Left renal pelvis (tissue), 4 donors: ENCODE results near the gene NACAD. TPM values are rescaled to one million over a fixed set of nuclear protein-coding genes. Genes with fewer than 3 reads are reported as not detected.
"Not testable (repeated sequence)": the region's sequence is repeated elsewhere in the genome, so short reads cannot be mapped to it uniquely, and the experiment has no call there.

ENCODE experiments used
- DNase-seq, 4 donors: peaks; one replicate each; pipeline ENCODE4 v3.0.0-alpha.2; 2013; ENCODE audit warnings: low read depth in 4 of 4, low spot score in 3 of 4
- polyA plus RNA-seq, 4 donors: library from polyadenylated mRNA; unstranded; fragments of 120-200 nt; gene quantifications; one replicate each; pipeline ENCODE4 v1.2.1, GENCODE V29; 2013; ENCODE audit not compliant: insufficient read length in 4 of 4

Gene NACAD
- polyA plus RNA-seq, 4 donors, result 8.5 to 10.0 (median 9.0) TPM

DNA sequence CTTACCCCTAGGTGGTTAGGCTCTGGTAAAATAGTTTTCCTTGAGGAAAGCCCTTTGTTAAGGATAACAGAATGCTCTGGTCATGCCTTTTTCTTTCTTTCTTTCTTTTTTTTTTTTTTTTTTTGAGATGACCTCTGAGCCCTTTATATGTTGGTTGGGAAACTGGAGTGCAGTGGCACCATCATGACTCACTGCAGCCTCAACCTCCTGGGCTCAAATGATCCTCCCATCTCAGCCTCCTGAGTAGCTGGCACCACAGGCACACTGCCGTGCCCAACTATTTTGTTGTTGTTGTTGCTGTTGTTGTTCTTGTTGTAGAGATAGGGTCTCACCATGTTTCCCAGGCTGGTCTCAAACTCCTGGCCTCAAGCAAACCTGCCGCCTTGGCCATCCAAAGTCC, 27.4 kb downstream of the NACAD start:
- no peak for DNase-seq

DNA sequence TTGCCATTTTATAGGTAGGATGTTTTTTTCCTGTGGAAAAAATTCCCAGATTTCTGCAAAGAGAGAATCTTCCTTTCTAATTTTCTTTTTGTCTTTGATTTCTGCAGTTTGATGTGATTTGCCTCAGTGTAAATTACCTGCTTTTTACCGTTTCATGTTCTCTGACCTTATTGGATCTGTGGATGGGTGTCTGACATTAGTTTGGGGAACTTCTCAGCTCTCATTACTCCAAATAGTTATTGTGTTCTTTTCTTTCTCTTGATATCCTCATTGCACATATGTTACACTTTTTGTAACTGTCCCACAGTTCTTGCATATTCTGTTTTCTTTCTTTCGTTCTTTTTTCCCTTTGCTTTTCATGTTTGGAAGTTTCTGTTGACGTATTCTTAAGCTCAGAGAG, 28.5 kb downstream of the NACAD start:
- no peak for DNase-seq

DNA sequence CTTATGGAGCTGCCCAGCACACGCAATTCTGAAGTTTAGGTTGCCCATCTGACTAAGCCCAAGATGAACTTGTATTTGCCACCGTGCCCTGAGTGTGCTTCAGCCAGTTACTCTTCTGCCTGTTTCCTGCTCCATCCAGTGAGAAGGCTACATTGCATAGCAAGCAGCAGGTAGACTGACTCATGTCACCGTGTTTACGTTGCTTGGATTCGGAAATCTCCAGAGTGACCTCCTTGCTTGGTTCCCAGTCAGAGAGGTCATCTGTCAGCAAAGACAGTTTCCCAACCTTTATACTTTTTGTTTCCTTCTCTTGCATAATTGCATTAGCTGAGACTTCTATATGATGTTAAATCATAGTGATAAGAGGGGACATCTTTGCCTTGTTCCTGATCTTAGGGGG, 30.9 kb downstream of the NACAD start:
- DNase-seq, result no peak

DNA sequence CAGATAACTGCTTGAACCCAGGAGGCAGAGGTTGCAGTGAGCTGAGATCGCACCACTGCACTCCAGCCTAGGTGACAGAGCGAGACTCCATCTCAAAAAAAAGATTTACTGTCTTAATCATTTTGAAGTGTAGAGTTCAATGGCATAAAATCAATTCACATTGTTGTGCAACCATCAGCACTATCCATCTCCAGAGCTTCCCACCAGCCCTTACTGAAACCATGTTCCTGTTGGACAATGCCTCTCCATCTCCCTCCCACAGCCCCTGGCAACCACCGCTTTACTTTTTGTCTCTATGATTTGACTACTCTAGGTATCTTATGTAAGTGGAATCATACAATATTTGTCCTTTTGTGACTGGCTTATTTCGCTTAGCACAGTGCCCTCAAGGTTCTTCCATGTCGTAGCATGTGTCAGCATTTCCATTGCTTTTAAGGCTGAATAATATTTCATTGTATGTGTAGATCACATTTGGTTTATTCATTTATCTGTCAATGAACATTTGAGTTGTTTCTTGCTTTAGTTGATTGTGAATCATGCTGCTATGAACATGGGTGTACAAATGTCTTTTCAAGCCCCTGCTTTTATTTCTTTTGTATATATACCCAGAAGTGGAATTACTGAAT, 33.1 kb downstream of the NACAD start:
- DNase-seq, result no peak

DNA sequence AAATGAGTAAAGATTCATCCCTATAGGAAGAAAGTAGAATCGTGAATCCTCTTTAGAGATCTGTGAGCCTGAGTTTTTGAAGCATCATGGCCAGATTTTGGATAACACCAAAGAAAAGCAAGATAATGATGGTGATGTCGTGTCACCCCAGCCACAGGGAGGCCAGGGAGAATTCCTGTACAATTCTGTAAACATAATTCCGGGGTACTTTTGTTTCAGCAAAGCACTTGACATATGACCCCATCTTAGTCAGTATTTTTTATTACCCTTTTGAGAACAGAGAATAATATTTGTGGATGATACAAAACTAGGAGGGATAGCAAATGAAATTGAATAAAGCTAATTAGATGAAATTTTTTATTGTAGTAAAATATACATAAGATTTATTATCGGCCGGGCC, 33.8 kb downstream of the NACAD start:
- no peak for DNase-seq

DNA sequence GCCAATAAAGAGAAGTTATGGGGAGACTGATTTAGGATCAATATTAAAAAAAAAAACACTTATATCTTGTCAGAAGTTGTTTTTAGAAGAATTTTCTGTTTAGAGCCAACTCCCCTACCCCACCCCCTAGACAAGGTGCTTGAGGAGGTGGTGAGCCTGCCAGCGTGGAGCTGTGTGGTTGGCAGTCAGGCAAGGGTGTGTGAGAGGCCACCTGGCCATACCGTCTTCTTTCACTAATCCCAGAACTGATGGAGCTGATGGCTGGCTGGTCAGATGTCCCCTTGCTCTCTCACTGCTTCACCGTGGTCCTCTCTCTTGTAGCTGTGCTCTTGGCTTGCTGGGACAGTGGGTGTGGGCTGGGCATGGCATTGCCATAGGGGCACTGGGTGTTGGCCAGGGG, 34.3 kb downstream of the NACAD start:
- no peak for DNase-seq

DNA sequence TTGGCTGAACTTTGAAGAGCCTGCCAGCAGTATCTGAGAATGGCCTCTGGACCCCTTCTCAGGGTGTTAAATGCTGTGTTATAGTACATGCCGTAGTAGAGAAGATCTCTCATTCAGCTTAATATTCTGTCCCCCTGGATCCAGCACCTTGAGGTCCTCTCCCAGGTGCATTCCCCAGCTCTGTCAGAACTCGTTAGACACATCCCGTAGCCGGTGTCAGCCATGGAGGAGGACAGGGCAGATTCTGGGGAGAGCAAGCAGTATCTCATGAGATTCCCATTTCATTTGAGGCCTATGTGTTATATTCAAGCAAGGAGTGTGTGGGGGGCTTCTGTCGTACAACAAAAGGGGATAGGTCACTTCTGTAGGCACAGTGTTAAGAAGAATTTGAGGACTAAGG, 34.8 kb downstream of the NACAD start:
- no peak for DNase-seq

DNA sequence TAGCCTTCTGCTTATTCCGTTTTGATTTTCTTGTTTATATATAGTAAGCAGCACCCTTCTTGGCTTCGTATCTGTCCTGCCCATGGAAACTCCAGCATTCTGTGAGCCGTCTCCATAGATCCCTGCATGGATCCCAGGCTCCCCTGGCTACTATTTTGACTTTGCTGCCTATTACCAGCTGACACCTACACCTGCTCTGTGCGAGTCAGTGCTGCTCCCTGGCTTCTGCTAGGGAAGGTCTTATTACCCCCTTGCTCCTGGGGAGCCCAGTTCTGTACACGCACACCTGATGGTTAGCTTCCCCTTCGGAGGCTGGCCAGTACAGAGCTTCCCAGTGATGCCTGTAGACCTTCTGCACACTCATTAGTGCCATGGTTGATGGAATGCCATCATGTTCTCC, 35.4 kb downstream of the NACAD start:
- DNase-seq, result no peak

DNA sequence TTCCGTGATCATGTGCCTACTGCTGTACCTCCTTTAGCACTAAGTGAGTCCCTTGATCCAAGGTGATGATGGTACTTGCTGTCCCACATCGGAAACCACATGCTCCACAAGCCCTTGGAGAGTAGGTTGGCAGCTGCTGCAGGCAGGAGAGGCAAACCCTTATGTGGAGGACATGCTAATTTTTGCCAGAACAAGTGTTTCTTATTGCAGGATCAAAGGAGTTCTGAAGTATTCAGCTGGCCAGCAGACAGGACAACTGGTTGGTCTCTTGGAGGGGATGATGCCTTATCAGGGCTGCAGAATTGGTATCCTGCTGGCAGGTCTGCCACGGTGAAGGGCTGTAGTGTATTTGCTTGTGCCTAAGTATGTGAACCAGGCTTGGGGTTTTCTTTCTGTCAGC, 36.8 kb downstream of the NACAD start:
- DNase-seq, result no peak

DNA sequence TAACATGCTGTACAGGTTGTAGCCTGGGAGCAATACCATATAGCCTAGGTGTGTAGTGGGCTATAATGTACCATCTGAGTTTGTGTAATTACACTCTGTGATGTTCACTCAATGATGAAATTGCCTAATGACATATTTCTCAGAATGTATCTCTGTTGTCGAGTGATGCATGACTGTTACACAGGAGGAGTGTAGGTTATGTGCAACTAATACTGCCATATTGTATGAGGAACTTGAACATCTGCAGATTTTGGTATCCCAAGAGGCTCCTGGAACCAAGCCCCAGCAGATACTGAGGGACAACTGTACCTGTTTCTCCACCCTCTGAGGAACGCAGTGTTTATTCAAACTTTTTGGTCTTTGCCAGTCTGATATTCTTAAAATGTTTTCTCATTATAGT, 38.6 kb downstream of the NACAD start:
- no peak for DNase-seq

DNA sequence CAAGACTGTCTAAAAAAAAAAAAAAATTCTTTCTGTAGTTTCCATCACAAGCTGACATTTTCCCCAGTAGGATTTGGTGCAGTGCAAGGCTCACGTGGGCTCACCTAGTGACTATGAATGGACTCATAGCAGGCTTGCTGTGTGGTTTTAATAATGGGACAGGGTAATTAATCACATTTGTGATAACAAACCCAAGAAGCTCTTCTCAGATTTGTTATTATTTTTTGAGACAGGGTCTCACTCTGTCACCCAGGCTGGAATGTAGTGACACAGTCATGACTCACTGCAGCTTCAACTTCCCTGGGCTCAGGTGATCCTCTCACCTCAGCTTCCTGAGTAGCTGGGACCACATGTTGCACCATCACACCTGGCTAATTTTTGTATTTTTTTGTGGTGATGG, 40.0 kb downstream of the NACAD start:
- DNase-seq, result no peak

DNA sequence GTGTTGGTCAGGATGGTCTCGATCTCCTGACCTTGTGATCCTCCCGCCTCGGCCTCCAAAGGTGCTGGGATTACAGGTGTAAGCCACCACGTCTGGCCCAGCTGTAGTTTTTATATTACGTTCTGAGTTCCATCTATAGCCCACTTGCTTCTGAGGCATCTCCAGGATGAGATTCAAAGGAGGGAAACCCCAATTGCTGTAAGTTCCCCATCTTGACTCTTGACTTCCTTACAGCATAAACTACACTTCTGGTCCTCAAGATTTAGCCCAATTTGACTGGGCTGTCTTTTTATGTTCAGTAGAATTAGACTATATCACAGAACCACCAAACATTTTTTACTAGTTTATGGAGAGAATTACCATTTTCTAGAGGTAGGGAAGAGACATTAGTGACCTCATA, 44.4 kb downstream of the NACAD start:
- no peak for DNase-seq

DNA sequence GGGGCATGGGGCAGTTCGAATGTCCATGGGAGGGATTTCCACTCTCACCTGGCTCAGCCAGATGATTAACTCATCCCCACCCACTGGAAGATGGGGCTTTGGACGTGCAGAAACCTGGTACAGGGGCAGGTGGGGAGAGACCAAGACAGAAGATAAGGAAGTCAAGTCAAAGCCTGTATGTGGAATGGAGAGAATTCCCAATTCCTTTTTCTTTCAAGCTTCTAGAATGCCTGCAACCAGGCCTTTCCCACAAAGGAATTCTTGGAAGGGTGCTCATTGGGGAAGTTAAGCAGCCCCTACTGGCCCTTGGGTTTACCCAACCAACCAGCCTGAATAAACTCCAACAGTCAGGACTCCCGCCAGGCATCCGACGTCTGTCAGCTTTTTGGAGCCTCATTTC, 49.7 kb downstream of the NACAD start:
- no peak for DNase-seq

DNA sequence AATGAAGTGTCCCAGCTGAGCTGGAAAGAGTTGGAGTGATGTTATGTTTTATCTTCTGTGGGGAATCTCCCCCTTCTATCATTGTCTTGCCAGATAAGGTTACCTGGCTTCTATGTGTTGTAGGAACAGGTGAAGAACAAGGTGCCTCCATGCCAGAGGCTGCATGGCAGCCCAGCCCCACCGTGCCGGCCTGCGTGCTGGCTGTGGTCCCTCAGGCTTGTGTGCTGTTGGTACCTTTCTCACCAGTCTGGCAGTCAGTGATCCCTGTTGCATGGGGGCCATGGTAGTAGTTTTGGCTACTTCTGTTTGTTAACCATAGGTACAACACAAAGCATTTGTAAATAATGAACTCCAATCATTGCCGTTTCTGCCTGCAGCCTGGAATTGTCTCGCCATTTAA, 50.9 kb downstream of the NACAD start:
- no peak for DNase-seq

DNA sequence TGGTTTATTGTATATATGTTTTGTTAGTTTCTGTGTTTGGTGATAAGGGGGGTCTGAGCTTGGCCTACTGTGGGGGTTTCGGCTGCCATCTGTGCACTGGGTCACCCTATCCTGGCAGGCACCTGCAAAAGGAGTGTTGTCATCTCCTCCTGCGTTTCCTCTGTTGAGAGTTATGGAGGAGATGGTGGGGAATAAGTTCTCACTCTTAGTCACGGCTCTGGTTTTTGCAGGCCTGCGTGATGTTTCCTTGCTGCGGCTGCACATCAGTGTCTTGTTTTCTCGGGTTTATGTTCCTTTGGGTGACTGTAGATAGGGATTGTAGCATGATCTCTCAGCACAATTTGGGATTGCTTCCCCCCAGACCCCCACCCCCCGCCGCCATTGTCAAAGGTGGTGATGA, 52.0 kb downstream of the NACAD start:
- no peak for DNase-seq

DNA sequence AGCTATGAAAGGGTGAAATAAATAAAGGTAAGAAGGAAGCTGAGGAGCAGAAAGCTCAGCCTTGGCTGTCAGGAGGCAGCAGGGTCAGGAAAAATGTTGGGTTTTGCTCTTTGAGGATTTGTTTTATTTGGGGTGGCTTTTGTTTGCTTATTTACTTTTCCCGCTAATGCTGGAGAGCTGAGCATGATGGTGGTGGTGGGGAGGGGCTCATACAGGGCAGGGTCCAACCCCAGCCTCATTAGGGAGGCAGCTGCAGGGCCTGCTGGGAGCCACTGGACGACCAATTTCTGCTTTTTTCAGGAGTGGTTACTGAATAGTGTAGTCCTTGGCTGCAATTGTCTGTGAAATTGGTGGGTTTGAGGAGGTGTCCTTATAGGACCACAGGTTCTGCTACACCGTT, 52.5 kb downstream of the NACAD start:
- DNase-seq, result no peak

DNA sequence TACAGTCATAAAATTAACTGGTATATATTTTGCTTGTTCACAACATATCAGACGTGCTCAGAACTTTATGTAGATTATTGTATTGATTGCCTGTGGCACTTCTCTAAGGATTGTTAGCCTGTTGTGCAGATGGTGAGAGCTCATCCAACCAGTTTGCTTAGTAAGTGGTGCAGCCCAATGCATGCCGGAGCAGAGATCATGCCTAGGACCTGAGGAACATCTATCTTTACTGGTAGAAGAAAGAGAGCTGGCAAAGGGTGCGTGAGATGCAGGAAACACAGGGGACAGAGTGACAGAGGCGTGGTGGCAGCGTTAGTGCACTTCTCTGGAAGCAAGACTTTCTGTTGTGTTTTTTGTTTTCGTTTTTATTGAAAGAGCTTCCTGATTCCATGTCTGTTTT, 52.9 kb downstream of the NACAD start:
- DNase-seq, result no peak

DNA sequence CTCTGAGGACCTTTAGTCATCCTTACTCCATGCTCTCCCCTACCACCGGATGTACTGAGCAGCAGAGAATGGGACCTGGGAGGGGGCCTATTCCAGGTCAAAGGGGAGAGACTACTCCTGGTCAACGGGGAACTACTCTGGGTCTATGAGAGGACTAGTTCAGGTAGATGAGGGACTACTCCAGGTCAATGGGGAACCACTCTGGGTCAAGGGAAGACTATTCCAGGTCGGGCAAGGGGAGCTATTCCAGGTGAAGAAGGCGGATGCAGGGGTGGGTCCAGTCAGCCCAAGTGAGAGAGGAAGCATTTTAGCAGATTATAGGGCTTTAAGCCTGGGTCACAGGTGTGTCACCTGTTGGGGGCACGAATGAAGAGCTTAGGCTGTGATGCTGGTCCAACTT, 53.4 kb downstream of the NACAD start:
- DNase-seq, result no peak

DNA sequence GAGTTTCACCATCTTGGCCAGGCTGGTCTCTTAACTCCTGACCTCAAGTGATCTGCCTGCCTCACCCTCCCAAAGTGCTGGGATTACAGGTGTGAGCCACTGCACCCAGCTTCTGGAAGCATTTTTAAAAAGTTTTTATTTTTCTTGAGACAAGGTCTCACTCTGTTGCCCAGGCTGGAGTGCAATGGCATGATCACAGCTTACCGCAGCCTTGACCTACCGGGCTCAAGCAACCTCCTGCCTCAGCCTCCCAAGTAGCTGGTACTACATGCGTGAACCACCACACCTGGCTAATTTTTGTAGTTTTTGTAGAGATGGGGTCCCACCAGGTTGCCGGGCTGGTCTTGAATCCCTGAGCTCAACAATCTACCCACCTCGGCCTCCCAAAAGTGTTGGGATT, 54.1 kb downstream of the NACAD start:
- DNase-seq, result not testable (repeated sequence)

DNA sequence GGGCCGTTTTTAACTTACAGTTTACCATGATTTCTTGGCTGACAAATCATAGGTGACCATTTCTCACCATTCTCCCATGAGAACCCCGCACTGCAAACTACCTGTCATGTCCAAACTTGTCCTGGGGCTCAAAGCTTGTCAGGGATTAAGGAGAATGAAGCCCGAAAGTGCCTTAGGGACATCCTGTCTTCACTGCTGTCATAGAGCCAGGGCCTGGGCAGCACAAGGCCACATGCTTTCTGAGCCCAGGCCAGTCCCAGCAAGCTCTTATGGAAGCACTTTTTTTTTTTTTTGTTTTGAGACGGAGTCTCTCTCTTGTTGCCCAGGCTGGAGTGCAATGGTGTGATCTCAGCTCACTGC, 54.9 kb downstream of the NACAD start:
- DNase-seq, result no peak

DNA sequence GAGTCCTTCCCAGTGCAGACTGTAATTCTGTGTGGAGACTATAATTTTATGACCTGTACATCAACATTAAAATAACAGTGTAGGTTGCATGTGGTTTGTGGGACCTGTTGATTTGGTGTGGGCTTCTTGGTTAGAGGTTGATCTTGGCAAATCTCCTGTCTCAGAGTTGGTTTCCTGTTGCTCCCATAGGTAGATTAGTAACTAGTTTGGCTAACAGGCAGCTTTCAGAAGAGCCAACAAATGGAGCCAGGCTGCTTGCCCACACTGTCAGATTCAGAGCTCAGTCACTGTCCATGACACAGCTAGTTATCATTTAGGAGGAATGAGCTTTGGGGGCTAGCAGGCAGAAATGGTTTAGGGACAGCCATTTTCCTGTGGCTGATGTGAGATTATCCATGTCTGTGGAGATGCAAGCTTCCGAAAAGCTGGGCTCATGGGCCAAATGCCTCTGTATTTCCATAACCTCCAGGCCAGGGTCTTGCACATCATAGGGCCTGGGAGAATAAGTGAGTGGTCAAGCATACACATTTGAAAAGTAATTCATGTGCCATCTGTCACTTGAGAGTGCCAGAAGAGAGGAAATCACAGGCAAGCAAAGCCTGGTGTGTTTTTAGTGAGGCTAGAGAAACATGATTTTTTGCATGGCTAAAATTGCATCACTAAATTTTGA, 55.4 kb downstream of the NACAD start:
- no peak for DNase-seq

DNA sequence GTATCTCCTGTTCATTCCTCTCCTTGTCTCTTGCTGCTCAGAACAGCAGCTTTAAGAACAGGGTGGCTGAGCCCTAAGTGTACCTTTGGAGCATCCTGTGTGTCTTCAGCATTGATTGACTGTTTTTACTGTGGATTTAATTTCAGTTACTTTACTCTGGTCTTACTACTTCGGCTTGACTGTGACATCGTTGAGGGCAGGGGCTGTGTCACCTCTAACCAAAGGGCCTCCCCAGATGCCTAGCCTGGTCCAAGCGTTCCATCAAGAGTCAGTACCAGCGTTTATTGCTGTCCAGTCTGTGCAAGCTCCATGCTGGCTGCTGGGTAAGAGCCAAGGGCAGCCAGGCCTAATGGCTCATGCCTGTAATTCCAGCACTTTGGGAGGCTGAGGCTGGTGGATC, 56.3 kb downstream of the NACAD start:
- DNase-seq, result no peak

DNA sequence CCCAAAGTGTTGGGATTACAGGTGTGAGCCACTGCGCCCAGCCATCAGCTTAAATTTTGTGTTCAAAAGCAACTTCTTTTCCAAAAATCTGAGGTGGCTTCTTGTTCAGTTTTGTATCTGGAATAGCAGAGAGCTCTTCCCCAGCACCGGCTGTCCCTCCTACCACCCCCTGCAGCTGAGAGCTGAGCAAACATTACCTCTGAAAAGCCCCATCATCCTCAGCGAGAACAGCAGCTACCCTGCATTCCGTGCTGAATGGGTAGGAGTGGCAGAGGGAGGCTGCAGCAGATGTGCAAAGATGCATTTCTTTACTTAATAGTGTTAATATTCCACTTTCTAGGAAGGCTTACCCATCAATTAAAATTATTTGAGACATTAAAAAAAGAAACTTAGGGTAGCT, 56.9 kb downstream of the NACAD start:
- no peak for DNase-seq
